GM06990 (cell line): ENCODE measurements around the gene FHIT.

ENCODE experiments used
- DNase-seq: peaks from one replicate; pipeline ENCODE4 v3.0.0-alpha.2; 2011; ENCODE audit not compliant: insufficient read length; ENCODE audit errors: extremely low read depth
- H3K27me3 ChIP-seq: replicated peaks from 2 replicates; pipeline ENCODE4 v1.6.0; 2011; ENCODE audit warnings: low read length; ENCODE audit not compliant: control insufficient read depth, insufficient read depth
- H3K36me3 ChIP-seq: 2 replicates; pipeline ENCODE4 v1.5.1; 2011; ENCODE audit warnings: low read length; ENCODE audit not compliant: control insufficient read depth, insufficient read depth
- H3K4me3 ChIP-seq: replicated peaks from 2 replicates; pipeline ENCODE4 v1.5.1; 2011; ENCODE audit warnings: low read depth, mild to moderate bottlenecking, control low read depth, low read length
- TF ChIP-seq, protein P1 (sequence below): IDR thresholded peaks from 2 replicates; pipeline ENCODE4 v1.5.1; 2011; ENCODE audit warnings: low read length, control low read depth, mild to moderate bottlenecking, inconsistent platforms; ENCODE audit not compliant: insufficient read depth, poor library complexity, severe bottlenecking

Gene FHIT

DNA sequence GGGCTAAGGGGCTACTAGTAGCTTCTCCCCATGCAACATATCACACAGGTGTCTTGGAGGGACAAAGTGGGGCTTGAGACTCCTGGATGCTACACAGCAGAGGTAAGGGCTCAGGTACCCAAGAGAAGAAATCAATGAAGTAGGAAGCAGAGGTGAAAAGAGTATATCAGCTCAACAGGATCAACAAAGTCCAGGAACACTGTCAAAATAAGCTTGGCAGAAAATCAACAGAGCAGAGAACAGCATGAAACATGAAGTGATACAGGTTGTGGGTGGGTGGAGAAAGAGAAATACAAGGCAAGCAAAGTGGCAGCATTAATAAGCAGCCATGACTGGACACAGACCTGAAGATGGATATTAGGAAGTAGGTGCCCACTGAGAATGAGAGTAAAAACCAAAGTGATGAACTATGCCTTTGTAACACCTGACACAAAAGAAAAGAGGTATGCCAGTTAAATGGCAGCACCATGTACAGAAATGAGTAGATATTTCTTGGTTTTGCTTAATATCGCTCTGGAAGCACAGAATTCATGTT is 637.4 kb downstream of the FHIT start:
- Histone ChIP-seq H3K27me3 (no peaks in the 10 kb centered on the region), H3K36me3 (no peaks in the 10 kb centered on the region), H3K4me3 (no peak overlapping the region)
- no peak for DNase-seq
- TF ChIP-seq, protein P1, sequence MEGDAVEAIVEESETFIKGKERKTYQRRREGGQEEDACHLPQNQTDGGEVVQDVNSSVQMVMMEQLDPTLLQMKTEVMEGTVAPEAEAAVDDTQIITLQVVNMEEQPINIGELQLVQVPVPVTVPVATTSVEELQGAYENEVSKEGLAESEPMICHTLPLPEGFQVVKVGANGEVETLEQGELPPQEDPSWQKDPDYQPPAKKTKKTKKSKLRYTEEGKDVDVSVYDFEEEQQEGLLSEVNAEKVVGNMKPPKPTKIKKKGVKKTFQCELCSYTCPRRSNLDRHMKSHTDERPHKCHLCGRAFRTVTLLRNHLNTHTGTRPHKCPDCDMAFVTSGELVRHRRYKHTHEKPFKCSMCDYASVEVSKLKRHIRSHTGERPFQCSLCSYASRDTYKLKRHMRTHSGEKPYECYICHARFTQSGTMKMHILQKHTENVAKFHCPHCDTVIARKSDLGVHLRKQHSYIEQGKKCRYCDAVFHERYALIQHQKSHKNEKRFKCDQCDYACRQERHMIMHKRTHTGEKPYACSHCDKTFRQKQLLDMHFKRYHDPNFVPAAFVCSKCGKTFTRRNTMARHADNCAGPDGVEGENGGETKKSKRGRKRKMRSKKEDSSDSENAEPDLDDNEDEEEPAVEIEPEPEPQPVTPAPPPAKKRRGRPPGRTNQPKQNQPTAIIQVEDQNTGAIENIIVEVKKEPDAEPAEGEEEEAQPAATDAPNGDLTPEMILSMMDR: no peak

DNA sequence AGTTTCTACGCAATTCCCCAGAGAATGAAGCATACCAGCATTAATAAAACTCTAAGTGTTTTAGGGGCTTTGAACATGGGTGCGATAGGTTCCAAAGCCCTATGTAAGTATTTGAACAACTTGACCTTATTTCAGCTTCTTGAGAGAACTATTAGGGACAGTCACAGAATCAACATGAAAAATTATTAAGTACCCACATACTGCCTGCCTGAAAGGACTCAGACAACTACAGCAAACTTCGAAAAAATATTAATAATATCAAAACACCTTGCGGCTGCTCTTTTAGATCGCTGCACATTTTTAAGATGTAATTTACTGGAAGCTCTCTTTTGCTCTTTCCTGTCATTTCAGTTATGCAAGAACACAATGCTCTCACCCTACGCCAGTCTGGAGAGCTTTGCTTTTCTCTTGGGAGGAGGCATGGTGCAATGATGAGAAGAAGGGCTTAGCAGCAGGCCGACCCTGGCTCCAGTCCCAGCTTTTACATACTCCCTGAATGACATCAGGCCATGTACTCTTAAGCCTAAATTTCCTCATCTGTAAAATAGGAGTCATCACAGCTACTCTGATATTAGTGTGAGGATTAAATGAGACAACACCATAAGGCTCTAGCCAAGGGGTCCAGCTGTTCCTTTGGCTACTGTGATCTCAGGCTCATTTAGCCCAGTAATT is 640.7 kb downstream of the FHIT start:
- no peak overlapping the region for H3K4me3 ChIP-seq
- TF ChIP-seq, protein P1: no peak
- no peak for DNase-seq
- H3K27me3 ChIP-seq: no peaks in the 10 kb centered on the region
- no peaks in the 10 kb centered on the region for H3K36me3 ChIP-seq

DNA sequence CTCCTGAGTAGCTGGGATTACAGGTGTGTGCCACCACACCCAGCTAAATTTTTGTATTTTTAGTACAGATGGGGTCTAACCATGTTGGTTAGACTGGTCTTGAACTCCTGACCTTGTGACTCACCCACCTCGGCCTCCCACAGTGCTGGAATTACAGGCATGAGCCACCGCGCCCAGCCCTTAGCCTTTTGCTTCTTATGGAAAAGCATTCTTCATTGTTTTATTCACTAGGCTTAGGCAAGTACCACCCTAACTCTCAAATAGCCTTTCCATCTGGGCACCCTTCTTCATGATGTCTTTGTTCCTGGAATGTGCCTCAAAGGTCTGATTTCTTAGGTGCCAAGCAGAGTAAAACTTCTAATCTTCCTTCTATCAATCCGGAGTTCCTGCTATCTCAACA is 641.8 kb downstream of the FHIT start:
- H3K27me3 ChIP-seq: no peaks in the 10 kb centered on the region
- TF ChIP-seq, protein P1: no peak
- DNase-seq: no peak
- no peak overlapping the region for H3K4me3 ChIP-seq
- H3K36me3 ChIP-seq: no peaks in the 10 kb centered on the region

DNA sequence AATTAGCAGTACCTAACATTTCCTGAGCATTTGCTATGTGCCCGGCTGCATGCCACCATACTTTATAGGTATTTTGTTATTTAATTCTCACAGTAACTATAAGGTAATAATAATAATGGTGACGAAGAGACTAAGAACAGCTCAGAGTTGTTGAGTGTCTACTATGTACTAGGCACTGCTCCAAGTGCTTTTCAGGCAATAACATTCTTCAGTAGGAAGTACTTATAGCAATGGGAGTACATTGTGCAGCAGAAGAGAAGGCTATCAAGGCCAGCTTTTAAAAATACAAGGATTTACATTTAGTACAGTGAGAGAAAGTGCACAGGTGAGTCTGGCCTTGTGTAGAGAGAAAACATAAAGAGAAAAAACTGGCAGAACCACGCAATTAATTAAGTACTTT is 647.4 kb downstream of the FHIT start:
- TF ChIP-seq, protein P1: no peak
- DNase-seq: no peak

DNA sequence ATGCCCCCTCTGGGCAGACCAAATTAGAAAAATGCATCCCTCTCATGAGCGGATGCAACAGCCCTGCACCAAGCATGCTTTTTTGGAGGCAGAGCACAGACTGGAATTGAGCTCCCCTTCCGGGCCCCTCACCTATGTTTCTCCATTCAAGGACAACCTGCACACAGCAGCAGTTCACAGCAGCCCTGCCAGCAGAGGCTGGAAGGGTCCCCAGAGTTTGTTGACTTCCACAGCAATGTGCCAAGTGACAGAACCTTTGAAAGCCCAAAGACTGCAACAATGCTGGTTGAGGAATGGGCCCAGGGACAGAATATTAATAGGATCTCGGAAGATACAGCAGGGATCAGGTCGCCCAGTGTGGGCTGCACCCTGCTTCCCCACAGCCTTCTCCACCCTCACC is 650.4 kb downstream of the FHIT start:
- no peak overlapping the region for H3K4me3 ChIP-seq
- no peaks in the 10 kb centered on the region for H3K36me3 ChIP-seq
- DNase-seq: no peak
- TF ChIP-seq, protein P1: no peak
- H3K27me3 ChIP-seq: no peaks in the 10 kb centered on the region

More for the DNA sequence above, 647.4 kb downstream of the FHIT start:
- no peak overlapping the region for H3K4me3 ChIP-seq
- H3K36me3 ChIP-seq: no peaks in the 10 kb centered on the region
- H3K27me3 ChIP-seq: no peaks in the 10 kb centered on the region

DNA sequence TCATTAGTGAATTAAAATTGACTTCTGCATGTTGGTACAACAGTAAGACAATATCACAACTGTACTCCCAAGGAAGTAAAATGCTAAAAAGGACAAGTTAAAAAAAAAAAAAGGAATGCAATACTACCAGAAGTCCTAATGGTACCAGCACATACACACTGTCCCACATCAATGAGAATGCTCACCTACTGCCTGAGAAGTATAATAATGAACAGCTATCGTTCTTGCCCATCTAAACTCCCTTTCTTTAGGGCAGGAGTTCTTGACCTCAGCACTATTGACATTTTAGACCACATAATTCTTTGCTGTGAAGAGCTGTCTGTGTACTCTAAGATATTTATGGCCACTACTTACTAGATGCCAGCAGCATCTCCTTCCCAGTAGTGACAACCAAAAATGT is 651.7 kb downstream of the FHIT start:
- Histone ChIP-seq H3K36me3 (no peaks in the 10 kb centered on the region), H3K27me3 (no peaks in the 10 kb centered on the region), H3K4me3 (no peak overlapping the region)
- TF ChIP-seq, protein P1: no peak
- no peak for DNase-seq
